Hepatocyte (in vitro differentiated cells): Measurements from ENCODE around the gene LRRIQ1. TPM values are rescaled to one million over a fixed set of nuclear protein-coding genes. Genes with fewer than 3 reads are reported as not detected.

ENCODE experiments used
- DNase-seq: peaks from one replicate; pipeline ENCODE4 v3.0.0-alpha.2; 2016; ENCODE audit warnings: low spot score
- H2AFZ ChIP-seq: fragments of 200-600 bp; sonication (generic); 2 replicates; pipeline ENCODE4 v1.6.0; 2016; ENCODE audit warnings: antibody characterized with exemption, mild to moderate bottlenecking
- H3K27ac ChIP-seq: fragments of 200-600 bp; sonication (generic); 2 replicates; pipeline ENCODE4 v1.5.1; 2016; ENCODE audit warnings: mild to moderate bottlenecking
- H3K27me3 ChIP-seq: fragments of 200-600 bp; sonication (generic); 2 replicates; pipeline ENCODE4 v1.6.1; 2016
- H3K36me3 ChIP-seq: fragments of 200-600 bp; sonication (generic); replicated peaks from 2 replicates; pipeline ENCODE4 v1.5.1; 2016; ENCODE audit warnings: low read depth; ENCODE audit not compliant: insufficient read depth
- H3K4me1 ChIP-seq: fragments of 200-600 bp; sonication (generic); 2 replicates; pipeline ENCODE4 v1.5.1; 2016; ENCODE audit warnings: mild to moderate bottlenecking, moderate library complexity; ENCODE audit not compliant: insufficient read depth
- H3K4me2 ChIP-seq: fragments of 200-600 bp; sonication (generic); 2 replicates; pipeline ENCODE4 v1.6.0; 2016
- H3K4me3 ChIP-seq: fragments of 200-600 bp; sonication (generic); 2 replicates; pipeline ENCODE4 v1.5.1; 2016; ENCODE audit warnings: mild to moderate bottlenecking
- H3K79me2 ChIP-seq: fragments of 200-600 bp; sonication (generic); 2 replicates; pipeline ENCODE4 v1.6.0; 2017; ENCODE audit warnings: mild to moderate bottlenecking
- H3K9me2 ChIP-seq: fragments of 200-600 bp; sonication (generic); replicated peaks from 2 replicates; pipeline ENCODE4 v1.6.0; 2017; ENCODE audit warnings: mild to moderate bottlenecking; ENCODE audit not compliant: insufficient read depth
- H3K9me3 ChIP-seq: fragments of 200-600 bp; sonication (generic); 2 replicates; pipeline ENCODE4 v1.5.1; 2016; ENCODE audit warnings: low read depth, mild to moderate bottlenecking
- H4K20me1 ChIP-seq: fragments of 200-600 bp; sonication (generic); 2 replicates; pipeline ENCODE4 v1.6.0; 2016; ENCODE audit warnings: mild to moderate bottlenecking; ENCODE audit not compliant: insufficient read depth, poor library complexity, severe bottlenecking
- CTCF ChIP-seq: fragments of 200-600 bp; sonication (generic); IDR thresholded peaks from 2 replicates; pipeline ENCODE4 v1.5.1; 2016; ENCODE audit warnings: antibody characterized with exemption, mild to moderate bottlenecking; ENCODE audit not compliant: poor library complexity
- EZH2 ChIP-seq: fragments of 200-600 bp; sonication (generic); IDR thresholded peaks from 2 replicates; pipeline ENCODE4 v1.6.1; 2016; ENCODE audit warnings: antibody characterized with exemption, mild to moderate bottlenecking, borderline replicate concordance
- EZH2phosphoT487 ChIP-seq: fragments of 200-600 bp; sonication (generic); IDR thresholded peaks from one replicate; pipeline ENCODE4 v1.6.1; 2018; ENCODE audit warnings: antibody characterized with exemption, mild to moderate bottlenecking, low read depth, moderate library complexity; ENCODE audit not compliant: unreplicated experiment, severe bottlenecking
- WGBS: methylation state at CpG from one replicate; pipeline ENCODE4 v1.1.6; 2016; ENCODE audit warnings: low lambda C conversion rate; ENCODE audit errors: missing lambda C conversion rate; 5-methylcytosine and 5-hydroxymethylcytosine counted together
- polyA plus RNA-seq: library from polyadenylated mRNA; unstranded; fragments of >200 nt; fragmentation: Nextera tagmentation; extraction: Ambion mirVana; gene quantifications from 2 replicates; pipeline ENCODE4 v1.2.1, GENCODE V29; 2016
- total RNA-seq: library from RNA; depleted of rRNA; stranded (reverse); fragments of >200 nt; gene quantifications from 2 replicates; pipeline ENCODE4 v1.2.3, GENCODE V29; 2014

LRRIQ1 gene
- total and polyA plus RNA-seq, 2 experiments from 2014 or later = 0.07 to 0.13 TPM

DNA sequence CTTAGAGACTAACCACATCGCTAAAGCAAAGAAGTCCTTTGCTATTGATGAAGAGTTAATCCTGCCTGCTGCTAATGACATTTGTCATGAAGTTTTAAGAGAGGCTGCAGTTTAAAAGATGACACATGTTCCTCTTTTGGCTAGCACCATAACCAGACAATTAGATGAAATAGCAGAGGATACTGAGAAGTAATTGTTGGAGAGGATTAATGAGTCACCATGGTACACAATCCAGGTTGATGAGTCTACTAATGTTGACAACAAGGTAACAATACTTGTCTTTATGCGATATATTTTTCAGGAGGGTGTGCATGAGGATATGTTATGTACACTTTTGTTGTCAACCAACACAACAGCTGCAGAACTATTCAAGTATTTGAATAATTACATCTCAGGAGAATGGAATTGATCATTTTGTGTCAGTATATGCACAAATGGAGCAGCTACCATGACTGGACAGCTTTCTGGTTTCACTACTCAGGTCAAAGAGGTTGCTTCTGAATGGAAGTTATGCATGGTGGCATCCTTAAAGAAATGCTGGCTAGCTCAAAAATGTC is 56.7 kb downstream of the LRRIQ1 start:
- H3K36me3 ChIP-seq = no peaks in the 10 kb centered on the region
- 88% methylated on average over 2 of the region's 2 CpGs for WGBS
- no peaks in the 10 kb centered on the region for H4K20me1 ChIP-seq
- H3K4me3 ChIP-seq = no peak overlapping the region
- H3K4me1 ChIP-seq = no peaks in the 10 kb centered on the region
- H2AFZ ChIP-seq = no peak overlapping the region
- H3K9me3 ChIP-seq = no peaks in the 10 kb centered on the region
- no peaks in the 10 kb centered on the region for H3K27me3 ChIP-seq
- no peak for DNase-seq
- no peaks in the 10 kb centered on the region for H3K79me2 ChIP-seq
- no peak overlapping the region for H3K27ac ChIP-seq
- H3K9me2 ChIP-seq = no peaks in the 10 kb centered on the region
- TF ChIP-seq EZH2phosphoT487 = no peak
- no peak for TF ChIP-seq EZH2
- TF ChIP-seq CTCF = no peak
- H3K4me2 ChIP-seq = no peak overlapping the region

DNA sequence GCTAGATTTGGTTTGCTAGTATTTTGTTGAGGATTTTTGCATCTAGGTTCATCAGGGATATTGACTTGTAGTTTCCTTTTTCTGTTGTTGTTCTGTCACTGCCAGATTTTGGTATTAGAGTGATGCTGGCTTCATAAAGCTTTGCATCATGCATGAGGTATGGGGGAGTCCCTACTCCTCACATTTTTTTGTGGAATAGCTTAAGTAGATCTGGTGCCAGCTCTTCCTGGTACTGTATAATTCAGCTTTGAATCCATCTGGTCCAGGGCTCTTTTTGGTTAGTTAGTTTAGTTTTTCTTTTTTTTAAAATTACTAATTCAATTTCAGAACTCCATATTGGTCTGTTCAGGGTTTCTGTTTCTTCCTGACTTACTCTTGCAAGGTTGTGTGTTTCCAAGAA is 59.4 kb downstream of the LRRIQ1 start:
- H3K79me2 ChIP-seq = no peaks in the 10 kb centered on the region
- no peak overlapping the region for H3K4me3 ChIP-seq

GRCh38 chr12:85130646-85131045 is 94.5 kb downstream of the LRRIQ1 start:
- H3K4me2 ChIP-seq = no peak overlapping the region
- no peaks in the 10 kb centered on the region for H3K9me3 ChIP-seq
- no peaks in the 10 kb centered on the region for H3K27me3 ChIP-seq
- H3K9me2 ChIP-seq = no peaks in the 10 kb centered on the region
- H3K4me1 ChIP-seq = no peaks in the 10 kb centered on the region
- no peaks in the 10 kb centered on the region for H4K20me1 ChIP-seq
- H3K36me3 ChIP-seq = no peaks in the 10 kb centered on the region
- no peaks in the 10 kb centered on the region for H3K79me2 ChIP-seq
- no peak overlapping the region for H2AFZ ChIP-seq
- 78% methylated on average over 6 of the region's 6 CpGs for WGBS
- no peak overlapping the region for H3K4me3 ChIP-seq
- peak; percentile 6 for DNase-seq
- H3K27ac ChIP-seq = no peak overlapping the region
- TF ChIP-seq EZH2phosphoT487 = no peak
- TF ChIP-seq EZH2 = no peak
- no peak for TF ChIP-seq CTCF

More for the DNA sequence above, 59.4 kb downstream of the LRRIQ1 start:
- no peak overlapping the region for H2AFZ ChIP-seq
- TF ChIP-seq EZH2 = no peak
- no peaks in the 10 kb centered on the region for H3K9me2 ChIP-seq
- no peaks in the 10 kb centered on the region for H3K27me3 ChIP-seq
- H3K27ac ChIP-seq = no peak overlapping the region
- H3K4me1 ChIP-seq = no peaks in the 10 kb centered on the region
- no peaks in the 10 kb centered on the region for H4K20me1 ChIP-seq
- H3K9me3 ChIP-seq = no peaks in the 10 kb centered on the region
- DNase-seq = no peak
- no peaks in the 10 kb centered on the region for H3K36me3 ChIP-seq
- H3K4me2 ChIP-seq = no peak overlapping the region

DNA sequence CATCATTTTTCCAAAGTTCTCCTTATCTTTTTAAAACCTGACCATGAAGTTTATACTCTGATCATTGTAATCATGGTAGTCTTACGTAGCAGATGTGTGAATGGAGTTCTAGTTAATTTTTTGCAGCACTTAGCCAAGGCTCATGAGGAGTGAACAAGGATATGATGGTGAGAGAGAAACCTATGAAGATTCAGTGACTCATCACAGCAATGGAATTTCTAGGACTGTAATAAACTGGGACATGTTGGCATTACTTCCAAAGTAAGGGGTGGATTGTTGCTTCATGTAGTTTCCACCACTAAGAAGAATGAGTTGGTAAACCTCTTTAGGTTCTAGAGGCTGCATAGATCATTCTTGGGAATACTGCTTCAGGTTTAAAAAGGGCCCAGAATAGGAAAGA is 102.7 kb downstream of the LRRIQ1 start:
- H3K4me1 ChIP-seq = no peaks in the 10 kb centered on the region
- H3K4me2 ChIP-seq = no peak overlapping the region
- no peaks in the 10 kb centered on the region for H3K79me2 ChIP-seq
- no peaks in the 10 kb centered on the region for H3K27me3 ChIP-seq
- H3K27ac ChIP-seq = no peak overlapping the region
- H3K9me2 ChIP-seq = no peaks in the 10 kb centered on the region
- H3K9me3 ChIP-seq = no peaks in the 10 kb centered on the region
- H3K36me3 ChIP-seq = no peaks in the 10 kb centered on the region
- 75% methylated on average over 1 of the region's 1 CpG for WGBS
- H4K20me1 ChIP-seq = no peaks in the 10 kb centered on the region
- DNase-seq = no peak
- no peak overlapping the region for H3K4me3 ChIP-seq
- TF ChIP-seq EZH2 = no peak
- TF ChIP-seq EZH2phosphoT487 = no peak
- no peak for TF ChIP-seq CTCF
- H2AFZ ChIP-seq = no peak overlapping the region
